ENCODE measurements around the gene PDC.

GRCh38 chr1:186487163-186487562 lies 26.2 kb upstream of the PDC start:
- TF ChIP-seq YY1 (IDR thresholded peaks at IDR 0.05; ENCODE audit: insufficient read depth, insufficient read length) (no peak), SUZ12 (IDR thresholded peaks at IDR 0.05; ENCODE audit: extremely low read depth, insufficient read depth, insufficient read length) (no peak)
